H1 (cell line): ENCODE measurements around the gene NCF4. TPM values are rescaled to one million over a fixed set of nuclear protein-coding genes. Genes with fewer than 3 reads are reported as not detected.

Experiments used
- CTCF ChIA-PET: fragments of 300-600 bp; sonication (Branson Sonifier 250); formaldehyde crosslinking; loops from one replicate; lab custom pipeline; 2021; ENCODE audit not compliant: partially characterized antibody; lab: Charles Lee
- POLR2A ChIA-PET: fragments of 300-600 bp; sonication (Branson Sonifier 250); formaldehyde crosslinking; loops from one replicate; lab custom pipeline; 2021; ENCODE audit warnings: inconsistent platforms; ENCODE audit not compliant: partially characterized antibody; lab: Charles Lee
- DNase-seq, 2 experiments: peaks; one replicate each; pipeline versions ENCODE4 v3.0.0 to v3.0.0-alpha.2; 2010 to 2022; ENCODE audit warnings: low spot score in 2 of 2, low read depth in 1 of 2, mixed read lengths in 1 of 2
- FAIRE-seq: peaks from 2 replicates; lab custom pipeline; 2011; peaks lifted over from hg19 to GRCh38; lab: Jason Lieb, UNC
- H2AFZ ChIP-seq: 2 replicates; pipeline ENCODE4 v1.8.1; 2012; ENCODE audit warnings: low read length, inconsistent platforms
- H2AK5ac ChIP-seq: 2 replicates; pipeline ENCODE4 v1.6.1; 2013; ENCODE audit warnings: low read depth, low read length
- H2BK120ac ChIP-seq: replicated peaks from 2 replicates; pipeline ENCODE3; 2013; ENCODE audit warnings: low read depth, low read length, inconsistent platforms
- H2BK12ac ChIP-seq: 2 replicates; pipeline ENCODE4 v1.6.1; 2013; ENCODE audit warnings: low read depth, low read length
- H2BK15ac ChIP-seq: 2 replicates; pipeline ENCODE4 v1.6.1; 2013; ENCODE audit warnings: low read length
- H2BK20ac ChIP-seq: 2 replicates; pipeline ENCODE4 v1.6.1; 2013; ENCODE audit warnings: low read length
- H2BK5ac ChIP-seq: 2 replicates; pipeline ENCODE4 v1.6.1; 2013; ENCODE audit warnings: low read depth, low read length
- H3K14ac ChIP-seq: 2 replicates; pipeline ENCODE4 v1.6.1; 2013; ENCODE audit warnings: inconsistent platforms; ENCODE audit not compliant: insufficient read length
- H3K18ac ChIP-seq: 2 replicates; pipeline ENCODE4 v1.6.1; 2013; ENCODE audit warnings: low read length; ENCODE audit errors: extremely low read depth
- H3K23ac ChIP-seq: 2 replicates; pipeline ENCODE4 v1.6.1; 2013; ENCODE audit warnings: inconsistent platforms; ENCODE audit not compliant: insufficient read length
- H3K23me2 ChIP-seq: 2 replicates; pipeline ENCODE4 v1.6.1; 2013; ENCODE audit warnings: low read depth, low read length
- H3K27ac ChIP-seq: 2 replicates; pipeline ENCODE4 v1.6.1; 2011; ENCODE audit warnings: low read depth, low read length, inconsistent platforms
- H3K27me3 ChIP-seq, 4 experiments: replicated peaks in 1 of 4; 1 replicate in 1 of 4; 2 replicates in 3 of 4; pipeline versions ENCODE4 v1.6.1 to v1.8.1; 2011 to 2013; ENCODE audit warnings: low read length in 3 of 4, mild to moderate bottlenecking in 3 of 4, inconsistent platforms in 2 of 4, mixed read lengths in 2 of 4, moderate library complexity in 1 of 4; ENCODE audit not compliant: control insufficient read depth in 3 of 4, insufficient read depth in 3 of 4; ENCODE audit errors: extremely low read depth in 1 of 4
- H3K36me3 ChIP-seq, 4 experiments: 2 replicates each; pipeline versions ENCODE4 v1.6.1 to v1.8.1; 2011 to 2013; ENCODE audit warnings: mild to moderate bottlenecking in 4 of 4, low read length in 3 of 4, moderate library complexity in 2 of 4, control low read depth in 1 of 4, inconsistent platforms in 1 of 4; ENCODE audit not compliant: insufficient read depth in 4 of 4, control insufficient read depth in 2 of 4
- H3K4ac ChIP-seq: replicated peaks from 2 replicates; pipeline ENCODE3; 2013; ENCODE audit warnings: low read length, low read depth, mixed read lengths, inconsistent platforms; ENCODE audit not compliant: insufficient read length
- H3K4me1 ChIP-seq, 4 experiments: replicated peaks in 1 of 4; 1 replicate in 1 of 4; 2 replicates in 3 of 4; pipeline versions ENCODE4 v1.6.1 to v1.8.1; 2011 to 2013; ENCODE audit warnings: low read length in 3 of 4, inconsistent platforms in 2 of 4, mixed read lengths in 1 of 4; ENCODE audit not compliant: insufficient read depth in 4 of 4, control insufficient read depth in 3 of 4
- H3K4me2 ChIP-seq, 2 experiments: 2 replicates each; pipeline versions ENCODE4 v1.6.1 to v1.8.1; 2011 to 2013; ENCODE audit warnings: low read depth in 2 of 2, low read length in 2 of 2, control low read depth in 1 of 2, inconsistent platforms in 1 of 2, mild to moderate bottlenecking in 1 of 2; ENCODE audit not compliant: insufficient read depth in 1 of 2
- H3K4me3 ChIP-seq, 4 experiments: fragments of 200-600, 300-600 bp in 1 of 4; sonication (generic), shearing (Covaris generic), sonication (Bioruptor Twin) in 1 of 4; 2 replicates each; pipeline versions ENCODE4 v1.5.1 to v1.8.1; 2011 to 2016; ENCODE audit warnings: low read length in 4 of 4, low read depth in 3 of 4, control low read depth in 2 of 4, inconsistent platforms in 2 of 4, mild to moderate bottlenecking in 2 of 4, mixed read lengths in 1 of 4, moderate library complexity in 1 of 4; ENCODE audit not compliant: insufficient read depth in 2 of 4; ENCODE audit errors: extremely low read depth in 1 of 4
- H3K56ac ChIP-seq: replicated peaks from 2 replicates; pipeline ENCODE3; 2013; ENCODE audit warnings: low read depth, mild to moderate bottlenecking, mixed read lengths, low read length, inconsistent platforms; ENCODE audit not compliant: insufficient read length
- H3K79me1 ChIP-seq: 2 replicates; pipeline ENCODE4 v1.6.1; 2013; ENCODE audit warnings: low read depth, low read length, control low read depth
- H3K79me2 ChIP-seq, 2 experiments: 2 replicates each; pipeline versions ENCODE4 v1.6.1 to v1.8.1; 2012 to 2013; ENCODE audit warnings: low read length in 2 of 2, mild to moderate bottlenecking in 2 of 2, inconsistent platforms in 1 of 2; ENCODE audit not compliant: insufficient read depth in 2 of 2, control insufficient read depth in 1 of 2
- H3K9ac ChIP-seq, 4 experiments: replicated peaks in 1 of 4; 1 replicate in 1 of 4; 2 replicates in 3 of 4; pipeline versions ENCODE4 v1.6.1 to v1.8.1; 2011 to 2013; ENCODE audit warnings: low read depth in 3 of 4, low read length in 3 of 4, control low read depth in 2 of 4, mild to moderate bottlenecking in 2 of 4, moderate library complexity in 2 of 4, inconsistent platforms in 1 of 4; ENCODE audit errors: extremely low read depth in 1 of 4
- H3K9me3 ChIP-seq, 2 experiments: 2 replicates each; pipeline versions ENCODE4 v1.6.1 to v1.8.1; 2012 to 2013; ENCODE audit warnings: mild to moderate bottlenecking in 2 of 2, moderate library complexity in 2 of 2, control low read depth in 1 of 2, inconsistent platforms in 1 of 2, low read depth in 1 of 2, low read length in 1 of 2, mixed read lengths in 1 of 2; ENCODE audit not compliant: insufficient read depth in 2 of 2
- H4K20me1 ChIP-seq, 2 experiments: replicated peaks in 1 of 2; 2 replicates each; pipeline versions ENCODE3 to v1.8.1; 2011 to 2013; ENCODE audit warnings: inconsistent platforms in 2 of 2, low read length in 2 of 2, mild to moderate bottlenecking in 1 of 2; ENCODE audit not compliant: insufficient read depth in 2 of 2, control insufficient read depth in 1 of 2
- H4K5ac ChIP-seq: 2 replicates; pipeline ENCODE4 v1.6.1; 2013; ENCODE audit warnings: low read length, low read depth, mixed read lengths, inconsistent platforms; ENCODE audit not compliant: insufficient read length
- H4K8ac ChIP-seq: 2 replicates; pipeline ENCODE4 v1.8.0; 2013; ENCODE audit warnings: mild to moderate bottlenecking, moderate library complexity, low read length, inconsistent platforms; ENCODE audit not compliant: insufficient read depth; ENCODE audit errors: extremely low read depth
- H4K91ac ChIP-seq: replicated peaks from 2 replicates; pipeline ENCODE3; 2013; ENCODE audit warnings: low read length, mixed read lengths, inconsistent platforms; ENCODE audit not compliant: insufficient read length
- ASH2L ChIP-seq: fragments of 200-600, 300-600 bp; sonication (generic); IDR thresholded peaks from one replicate; pipeline ENCODE4 v1.7.1; 2017; ENCODE audit warnings: low read length
- BACH1 ChIP-seq: IDR thresholded peaks from 2 replicates; pipeline ENCODE4 v1.6.1; 2012; ENCODE audit warnings: low read length, improper control_type of control experiment
- CBX5 ChIP-seq: fragments of 300-800, 300-1000 bp; sonication (generic); IDR thresholded peaks from 2 replicates; pipeline ENCODE4 v1.7.1; 2016; ENCODE audit warnings: antibody characterized with exemption, low read length, low read depth
- CEBPB ChIP-seq: IDR thresholded peaks from 2 replicates; pipeline ENCODE4 v1.6.1; 2012; ENCODE audit warnings: low read depth, low read length
- EP300 ChIP-seq, 2 experiments: IDR thresholded peaks; 1 replicate in 1 of 2; 2 replicates in 1 of 2; pipeline ENCODE4 v1.6.1; 2011 to 2012; ENCODE audit warnings: low read depth in 2 of 2, low read length in 2 of 2, mild to moderate bottlenecking in 2 of 2, borderline replicate concordance in 1 of 2, inconsistent platforms in 1 of 2, moderate library complexity in 1 of 2
- FOSL1 ChIP-seq: IDR thresholded peaks from 2 replicates; pipeline ENCODE4 v1.6.1; 2011; ENCODE audit warnings: mild to moderate bottlenecking, low read depth, low read length, moderate library complexity; ENCODE audit not compliant: insufficient read depth
- GTF2F1 ChIP-seq: IDR thresholded peaks from 2 replicates; pipeline ENCODE4 v1.6.1; 2012; ENCODE audit warnings: low read depth, low read length, improper control_type of control experiment, borderline replicate concordance
- HDAC2 ChIP-seq, 2 experiments: fragments of 300-600 bp in 1 of 2; sonication (generic) in 1 of 2; IDR thresholded peaks; 2 replicates each; pipeline ENCODE4 v1.6.1; 2011 to 2012; ENCODE audit warnings: low read depth in 2 of 2, low read length in 2 of 2, mild to moderate bottlenecking in 2 of 2, moderate library complexity in 2 of 2, borderline replicate concordance in 1 of 2, inconsistent platforms in 1 of 2
- POLR2A ChIP-seq, 2 experiments: IDR thresholded peaks; 1 replicate in 1 of 2; 2 replicates in 1 of 2; pipeline ENCODE4 v1.6.1; 2011; ENCODE audit warnings: low read depth in 2 of 2, low read length in 2 of 2, mild to moderate bottlenecking in 2 of 2; ENCODE audit errors: control extremely low read depth in 1 of 2
- SAP30 ChIP-seq: fragments of 300-600 bp; sonication (generic); IDR thresholded peaks from 2 replicates; pipeline ENCODE4 v1.7.1; 2012; ENCODE audit warnings: low read length, moderate library complexity, mild to moderate bottlenecking, inconsistent platforms; ENCODE audit not compliant: insufficient read depth, insufficient replicate concordance
- SUZ12 ChIP-seq: fragments of 200-600 bp; sonication (generic); IDR thresholded peaks from 2 replicates; pipeline ENCODE4 v1.6.1; 2012; ENCODE audit warnings: mild to moderate bottlenecking, inconsistent platforms, low read length, moderate library complexity, mixed read lengths
- TCF12 ChIP-seq: IDR thresholded peaks from 2 replicates; pipeline ENCODE4 v1.6.1; 2011; ENCODE audit warnings: low read depth, mild to moderate bottlenecking, low read length
- USF2 ChIP-seq: IDR thresholded peaks from 2 replicates; pipeline ENCODE4 v1.6.1; 2011; ENCODE audit warnings: low read length, improper control_type of control experiment
- WGBS, 2 experiments: shearing (Covaris generic) in 1 of 2; methylation state at CpG; one replicate each; pipeline versions ENCODE4 v1.1.6 to v1.1.7; 2013 to 2015; ENCODE audit warnings: low lambda C conversion rate in 2 of 2, mixed read lengths in 2 of 2, inconsistent platforms in 1 of 2, low coverage in 1 of 2, missing lambda C conversion rate in 1 of 2; ENCODE audit not compliant: insufficient replicate concordance in 2 of 2, insufficient coverage in 1 of 2, insufficient read length in 1 of 2; ENCODE audit errors: extremely low coverage in 1 of 2, missing lambda C conversion rate in 1 of 2; 5-methylcytosine and 5-hydroxymethylcytosine counted together
- polyA plus RNA-seq, 7 experiments: library from polyadenylated mRNA; depleted of rRNA in 3 of 7; stranded (reverse) in 5 of 7; unstranded in 2 of 7; fragments of >200 nt in 5 of 7; fragments of 200-250 nt in 2 of 7; gene quantifications; 1 replicate in 5 of 7; 2 replicates in 1 of 7; 4 replicates in 1 of 7; pipeline versions ENCODE4 v1.2.1 to v1.2.3, GENCODE V29; 2011 to 2013; ENCODE audit warnings: missing spikeins in 2 of 7, mixed read lengths in 2 of 7
- total RNA-seq: library from RNA; stranded (reverse); fragmentation: NEBNext Ultra II Directional; extraction: Animal tissue kit (Norgen Biotek cat#: 25700); gene quantifications from 2 replicates; pipeline ENCODE4 v1.2.1, GENCODE V29; 2021

The NCF4 gene
- total and polyA plus RNA-seq, 2 of the 8 experiments (the other 6 are each of a cell fraction or from before 2014, with no cell fraction given), result 0.20 TPM; not detected in 1

- no peak overlapping the region for H2BK5ac ChIP-seq
- no peak overlapping the region for H3K4ac ChIP-seq
- H2BK20ac ChIP-seq, result no peak overlapping the region
- WGBS, 2 experiments, result 77% methylated on average over 8 of the region's 8 CpGs; no CpG with 5 or more reads in 1 of the 2 experiments
- H3K27me3 ChIP-seq, result peaks cover 1 to 16% (median 10%) of the 10 kb centered on the region in 4 experiments
- no peaks in the 10 kb centered on the region for H3K23me2 ChIP-seq
- no peak overlapping the region for H2BK15ac ChIP-seq
- no peak for DNase-seq
- H3K56ac ChIP-seq, result no peak overlapping the region
- peaks cover 0 to 3% (median under 1%) of the 10 kb centered on the region in 4 experiments; a peak in 2 of 7 replicates for H3K4me1 ChIP-seq
- no peak overlapping the region for H3K4me3 ChIP-seq
- H4K8ac ChIP-seq, result no peak overlapping the region
- no peak overlapping the region for H2BK120ac ChIP-seq
- no peaks in the 10 kb centered on the region for H3K36me3 ChIP-seq
- H3K27ac ChIP-seq, result no peak overlapping the region
- H3K79me2 ChIP-seq, result no peaks in the 10 kb centered on the region
- no peaks in the 10 kb centered on the region for H3K79me1 ChIP-seq
- FAIRE-seq, result no peak
- no peak overlapping the region for H4K5ac ChIP-seq
- no peak overlapping the region for H3K23ac ChIP-seq
- H2BK12ac ChIP-seq, result no peak overlapping the region
- H3K14ac ChIP-seq, result no peak overlapping the region
- H4K91ac ChIP-seq, result no peak overlapping the region
- POLR2A ChIA-PET, result interaction anchor here (1.5 kb wide), 1 partner anchor 73 kb away, joined by 4 read pairs; no protein-coding TSS in a partner anchor
- H2AK5ac ChIP-seq, result no peak overlapping the region
- H2AFZ ChIP-seq, result no peak overlapping the region
- peaks cover 0 to 2% of the 10 kb centered on the region in 2 experiments; a peak in 1 of 4 replicates for H3K9me3 ChIP-seq
- no peak overlapping the region for H3K9ac ChIP-seq
- no peak overlapping the region for H3K18ac ChIP-seq
- peak overlapping the region in 1 of 2 experiments; percentile 47; a peak in 2 of 4 replicates for H3K4me2 ChIP-seq
- CTCF ChIA-PET, result interaction anchor here (0.9 to 7.6 kb wide), 57 partner anchors 10 to 312 kb away, joined by 3 to 96 read pairs (median 6); partner anchors contain the start of genes IFT27, MPST and TST
- peaks cover 0 to 2% of the 10 kb centered on the region in 2 experiments for H4K20me1 ChIP-seq
- TF ChIP-seq HDAC2 (IDR thresholded peaks at IDR 0.05; ENCODE audit: borderline replicate concordance in 1 of 2, low read depth in 2 of 2, low read length in 2 of 2), result no peak
- TF ChIP-seq TCF12, result no peak
- no peak for TF ChIP-seq FOSL1
- no peak for TF ChIP-seq CEBPB
- no peak for TF ChIP-seq SUZ12
- no peak for TF ChIP-seq BACH1
- TF ChIP-seq SAP30, result no peak
- no peak for TF ChIP-seq EP300 (IDR thresholded peaks at IDR 0.05; ENCODE audit: borderline replicate concordance in 1 of 2, low read depth in 2 of 2, low read length in 2 of 2)
- no peak for TF ChIP-seq POLR2A (IDR thresholded peaks at IDR 0.05; ENCODE audit: control extremely low read depth in 1 of 2, low read depth in 2 of 2, low read length in 2 of 2)
- no peak for TF ChIP-seq GTF2F1
- no peak for TF ChIP-seq ASH2L
- TF ChIP-seq USF2, result no peak
- no peak for TF ChIP-seq CBX5
Measured at GRCh38 chr22:36856792-36857135, 4.0 kb upstream of the NCF4 start.
